Activated naive CD4-positive, alpha-beta T cell treated with anti-CD3 and anti-CD28 coated beads, Interleukin-2, amount 50 U/mL, for 16 hours (primary cell): ENCODE measurements around the gene HSPB6.
A peak's percentile ranks its signal among the peaks of the same experiment; 100 is the strongest.
"Not testable (repeated sequence)": the region's sequence is repeated elsewhere in the genome, so short reads cannot be mapped to it uniquely, and the experiment has no call there.

ENCODE experiments used
- DNase-seq: peaks from one replicate; pipeline ENCODE4 v3.0.0-alpha.2; 2020

The HSPB6 gene

GRCh38 chr19:35729021-35729420, 27.8 kb downstream of the HSPB6 start:
- DNase-seq, result no peak

GRCh38 chr19:35727956-35728706, 28.7 kb downstream of the HSPB6 start:
- no peak for DNase-seq

- no peak for DNase-seq
Measured at GRCh38 chr19:35727053-35727955, 29.5 kb downstream of the HSPB6 start.

- DNase-seq, result no peak
Measured at GRCh38 chr19:35725216-35725861, 31.5 kb downstream of the HSPB6 start.

- DNase-seq, result no peak
Measured at GRCh38 chr19:35724560-35724959, 32.3 kb downstream of the HSPB6 start.

GRCh38 chr19:35724132-35724531, 32.7 kb downstream of the HSPB6 start:
- not testable (repeated sequence) for DNase-seq

GRCh38 chr19:35723671-35724070, 33.2 kb downstream of the HSPB6 start:
- DNase-seq, result no peak

GRCh38 chr19:35722897-35723296, 33.9 kb downstream of the HSPB6 start:
- no peak for DNase-seq

- no peak for DNase-seq
Measured at GRCh38 chr19:35722461-35722860, 34.4 kb downstream of the HSPB6 start.

- DNase-seq, result no peak
Measured at GRCh38 chr19:35721374-35721773, 35.5 kb downstream of the HSPB6 start.

- DNase-seq, result no peak
Measured at GRCh38 chr19:35720648-35721047, 36.2 kb downstream of the HSPB6 start.

GRCh38 chr19:35720163-35720524, 36.7 kb downstream of the HSPB6 start:
- DNase-seq, result no peak

- no peak for DNase-seq
Measured at GRCh38 chr19:35719402-35720162, 37.2 kb downstream of the HSPB6 start.

GRCh38 chr19:35718345-35719041, 38.3 kb downstream of the HSPB6 start:
- peak; percentile 55 for DNase-seq

GRCh38 chr19:35717665-35718344, 39.0 kb downstream of the HSPB6 start, which contains the start of gene KMT2B:
TSS of gene KMT2B (plus strand) at chr19:35718003. CDS start at chr19:35718019, 16 bp downstream.
- no peak for DNase-seq

- DNase-seq, result peak; percentile 99
Measured at GRCh38 chr19:35716801-35717664, 39.8 kb downstream of the HSPB6 start.

- DNase-seq, result no peak
Measured at GRCh38 chr19:35715981-35716800, 40.6 kb downstream of the HSPB6 start.

- no peak for DNase-seq
Measured at GRCh38 chr19:35715355-35715809, 41.4 kb downstream of the HSPB6 start.

- DNase-seq, result no peak
Measured at GRCh38 chr19:35714601-35715354, 42.1 kb downstream of the HSPB6 start.
